ENCODE measurements around the gene SGTB. TPM values are rescaled to one million over a fixed set of nuclear protein-coding genes. Genes with fewer than 3 reads are reported as not detected.
"Not testable (repeated sequence)": the region's sequence is repeated elsewhere in the genome, so short reads cannot be mapped to it uniquely, and the experiment has no call there.

The SGTB gene
- total RNA-seq, 1 experiment from 2014 or later: 19.1 TPM

GRCh38 chr5:65682148-65682547 lies 39.8 kb downstream of the SGTB start:
- POLR2A ChIA-PET (ENCODE audit: low non-redundant PET): no interaction called here
- Histone ChIP-seq H3K4me1 (ENCODE audit: insufficient read depth, low read length, poor library complexity, severe bottlenecking) (no peaks in the 10 kb centered on the region), H3K9me3 (ENCODE audit: low read depth, low read length, poor library complexity, severe bottlenecking) (no peaks in the 10 kb centered on the region), H3K36me3 (ENCODE audit: insufficient read depth, low read length, poor library complexity, severe bottlenecking) (peaks cover 8% of the 10 kb centered on the region), H3K4me3 (ENCODE audit: low read depth, low read length, poor library complexity, severe bottlenecking) (no peak overlapping the region), H3K27me3 (replicated peaks; ENCODE audit: insufficient read depth, low read depth, low read length, poor library complexity) (no peaks in the 10 kb centered on the region), H3K27ac (ENCODE audit: low read depth, low read length, poor library complexity, severe bottlenecking) (no peak overlapping the region)
- DNase-seq (ENCODE audit: low spot score): no peak
- no peak for TF ChIP-seq EZH2 (IDR thresholded peaks at IDR 0.05; ENCODE audit: borderline replicate concordance, low read depth, low read length, poor library complexity, severe bottlenecking)
- TF ChIP-seq, protein P1, sequence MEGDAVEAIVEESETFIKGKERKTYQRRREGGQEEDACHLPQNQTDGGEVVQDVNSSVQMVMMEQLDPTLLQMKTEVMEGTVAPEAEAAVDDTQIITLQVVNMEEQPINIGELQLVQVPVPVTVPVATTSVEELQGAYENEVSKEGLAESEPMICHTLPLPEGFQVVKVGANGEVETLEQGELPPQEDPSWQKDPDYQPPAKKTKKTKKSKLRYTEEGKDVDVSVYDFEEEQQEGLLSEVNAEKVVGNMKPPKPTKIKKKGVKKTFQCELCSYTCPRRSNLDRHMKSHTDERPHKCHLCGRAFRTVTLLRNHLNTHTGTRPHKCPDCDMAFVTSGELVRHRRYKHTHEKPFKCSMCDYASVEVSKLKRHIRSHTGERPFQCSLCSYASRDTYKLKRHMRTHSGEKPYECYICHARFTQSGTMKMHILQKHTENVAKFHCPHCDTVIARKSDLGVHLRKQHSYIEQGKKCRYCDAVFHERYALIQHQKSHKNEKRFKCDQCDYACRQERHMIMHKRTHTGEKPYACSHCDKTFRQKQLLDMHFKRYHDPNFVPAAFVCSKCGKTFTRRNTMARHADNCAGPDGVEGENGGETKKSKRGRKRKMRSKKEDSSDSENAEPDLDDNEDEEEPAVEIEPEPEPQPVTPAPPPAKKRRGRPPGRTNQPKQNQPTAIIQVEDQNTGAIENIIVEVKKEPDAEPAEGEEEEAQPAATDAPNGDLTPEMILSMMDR (conservative IDR thresholded peaks at IDR 0.05; ENCODE audit: low read depth, low read length): no peak
- CTCF ChIA-PET: no interaction called here
- intact Hi-C loops (cut with micrococcal nuclease; ENCODE audit: unreplicated experiment): no loop called here
- BruUV-seq (replicated peaks): no TSS peak

DNA sequence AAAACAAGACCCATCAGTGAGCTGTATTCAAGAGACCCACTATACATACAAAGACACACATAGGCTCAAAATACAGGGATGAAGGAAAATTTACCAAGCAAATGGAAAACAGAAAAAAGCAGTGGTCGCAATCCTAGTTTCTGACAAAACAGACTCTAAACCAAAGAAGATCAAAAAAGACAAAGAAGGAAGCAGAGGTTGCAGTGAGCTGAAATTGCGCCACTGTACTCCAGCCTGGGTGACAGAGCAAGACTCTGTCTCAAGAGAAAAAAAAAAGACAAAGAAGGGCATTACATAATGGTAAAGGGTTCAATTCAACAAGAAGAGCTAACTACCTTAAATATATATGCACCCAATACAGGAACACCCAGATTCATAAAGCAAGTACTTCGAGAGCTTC lies 45.9 kb downstream of the SGTB start:
- H3K4me3 ChIP-seq (ENCODE audit: low read depth, low read length, poor library complexity, severe bottlenecking); H3K36me3 ChIP-seq (ENCODE audit: insufficient read depth, low read length, poor library complexity, severe bottlenecking); CTCF ChIA-PET; H3K9me3 ChIP-seq (ENCODE audit: low read depth, low read length, poor library complexity, severe bottlenecking); intact Hi-C loops (cut with micrococcal nuclease; ENCODE audit: unreplicated experiment); POLR2A ChIA-PET (ENCODE audit: low non-redundant PET); BruUV-seq (replicated peaks); H3K4me1 ChIP-seq (ENCODE audit: insufficient read depth, low read length, poor library complexity, severe bottlenecking); H3K27me3 ChIP-seq (replicated peaks; ENCODE audit: insufficient read depth, low read depth, low read length, poor library complexity); H3K27ac ChIP-seq (ENCODE audit: low read depth, low read length, poor library complexity, severe bottlenecking); DNase-seq (ENCODE audit: low spot score): not testable (repeated sequence)

- peaks cover 7% of the 10 kb centered on the region for H3K36me3 ChIP-seq (ENCODE audit: insufficient read depth, low read length, poor library complexity, severe bottlenecking)
- no peak for DNase-seq (ENCODE audit: low spot score)
- intact Hi-C loops (cut with micrococcal nuclease; ENCODE audit: unreplicated experiment): no loop called here
- H3K27me3 ChIP-seq (replicated peaks; ENCODE audit: insufficient read depth, low read depth, low read length, poor library complexity): no peaks in the 10 kb centered on the region
- TF ChIP-seq, protein P1 (conservative IDR thresholded peaks at IDR 0.05; ENCODE audit: low read depth, low read length): no peak
- no peak for TF ChIP-seq EZH2 (IDR thresholded peaks at IDR 0.05; ENCODE audit: borderline replicate concordance, low read depth, low read length, poor library complexity, severe bottlenecking)
- H3K4me1 ChIP-seq (ENCODE audit: insufficient read depth, low read length, poor library complexity, severe bottlenecking): no peaks in the 10 kb centered on the region
- no TSS peak for BruUV-seq (replicated peaks)
- no peak overlapping the region for H3K4me3 ChIP-seq (ENCODE audit: low read depth, low read length, poor library complexity, severe bottlenecking)
- CTCF ChIA-PET: no interaction called here
- no peak overlapping the region for H3K27ac ChIP-seq (ENCODE audit: low read depth, low read length, poor library complexity, severe bottlenecking)
- H3K9me3 ChIP-seq (ENCODE audit: low read depth, low read length, poor library complexity, severe bottlenecking): no peaks in the 10 kb centered on the region
- POLR2A ChIA-PET (ENCODE audit: low non-redundant PET): interaction anchor here (0.6 kb wide), 1 partner anchor 13 kb away, joined by 4 read pairs; no protein-coding TSS in a partner anchor
These were observed 47.2 kb downstream of the SGTB start for GRCh38 chr5:65674749-65675148.

GRCh38 chr5:65672796-65673195 lies 49.1 kb downstream of the SGTB start:
- ChIA-PET POLR2A (ENCODE audit: low non-redundant PET) (interaction anchor here (0.5 kb wide), 1 partner anchor 15 kb away, joined by 3 read pairs; no protein-coding TSS in a partner anchor), CTCF (no interaction called here)

More at GRCh38 chr5:65672796-65673195, 49.1 kb downstream of the SGTB start:
- Histone ChIP-seq H3K36me3 (ENCODE audit: insufficient read depth, low read length, poor library complexity, severe bottlenecking) (peaks cover 7% of the 10 kb centered on the region), H3K4me1 (ENCODE audit: insufficient read depth, low read length, poor library complexity, severe bottlenecking) (no peaks in the 10 kb centered on the region), H3K4me3 (ENCODE audit: low read depth, low read length, poor library complexity, severe bottlenecking) (no peak overlapping the region), H3K27ac (ENCODE audit: low read depth, low read length, poor library complexity, severe bottlenecking) (no peak overlapping the region), H3K9me3 (ENCODE audit: low read depth, low read length, poor library complexity, severe bottlenecking) (no peaks in the 10 kb centered on the region), H3K27me3 (replicated peaks; ENCODE audit: insufficient read depth, low read depth, low read length, poor library complexity) (no peaks in the 10 kb centered on the region)
- TF ChIP-seq EZH2 (IDR thresholded peaks at IDR 0.05; ENCODE audit: borderline replicate concordance, low read depth, low read length, poor library complexity, severe bottlenecking): no peak
- TF ChIP-seq, protein P1 (conservative IDR thresholded peaks at IDR 0.05; ENCODE audit: low read depth, low read length): no peak
- intact Hi-C loops (cut with micrococcal nuclease; ENCODE audit: unreplicated experiment): no loop called here
- no TSS peak for BruUV-seq (replicated peaks)
- no peak for DNase-seq (ENCODE audit: low spot score)
